Measurements from ENCODE around the gene GAS5.

DNA sequence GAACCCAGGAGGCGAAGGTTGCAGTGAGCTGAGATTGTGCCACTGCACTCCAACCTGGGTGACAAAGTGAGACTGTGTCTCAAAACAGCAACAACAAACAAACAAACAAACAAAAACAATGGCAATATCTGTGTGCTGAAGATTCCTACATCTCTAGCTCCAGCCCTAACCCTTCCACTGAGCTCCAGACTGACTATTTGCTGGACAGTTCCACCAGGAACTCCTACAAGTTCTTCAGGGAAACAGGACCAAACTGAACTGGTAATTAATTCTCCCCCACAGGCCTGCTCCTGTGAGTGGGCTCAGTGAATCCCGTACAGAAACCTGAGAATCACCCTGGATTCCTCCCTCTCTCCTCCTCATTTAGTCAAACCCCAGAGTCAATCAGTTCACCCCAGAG is 47.8 kb upstream of the GAS5 start:
- TF ChIP-seq, protein P1, sequence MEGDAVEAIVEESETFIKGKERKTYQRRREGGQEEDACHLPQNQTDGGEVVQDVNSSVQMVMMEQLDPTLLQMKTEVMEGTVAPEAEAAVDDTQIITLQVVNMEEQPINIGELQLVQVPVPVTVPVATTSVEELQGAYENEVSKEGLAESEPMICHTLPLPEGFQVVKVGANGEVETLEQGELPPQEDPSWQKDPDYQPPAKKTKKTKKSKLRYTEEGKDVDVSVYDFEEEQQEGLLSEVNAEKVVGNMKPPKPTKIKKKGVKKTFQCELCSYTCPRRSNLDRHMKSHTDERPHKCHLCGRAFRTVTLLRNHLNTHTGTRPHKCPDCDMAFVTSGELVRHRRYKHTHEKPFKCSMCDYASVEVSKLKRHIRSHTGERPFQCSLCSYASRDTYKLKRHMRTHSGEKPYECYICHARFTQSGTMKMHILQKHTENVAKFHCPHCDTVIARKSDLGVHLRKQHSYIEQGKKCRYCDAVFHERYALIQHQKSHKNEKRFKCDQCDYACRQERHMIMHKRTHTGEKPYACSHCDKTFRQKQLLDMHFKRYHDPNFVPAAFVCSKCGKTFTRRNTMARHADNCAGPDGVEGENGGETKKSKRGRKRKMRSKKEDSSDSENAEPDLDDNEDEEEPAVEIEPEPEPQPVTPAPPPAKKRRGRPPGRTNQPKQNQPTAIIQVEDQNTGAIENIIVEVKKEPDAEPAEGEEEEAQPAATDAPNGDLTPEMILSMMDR (IDR thresholded peaks at IDR 0.05): no peak
- no peak for TF ChIP-seq POLR2AphosphoS5 (IDR thresholded peaks at IDR 0.05)

All from prostate gland (tissue), 2 donors.